AG04450 (cell line): ENCODE measurements around the gene ATL1. TPM values are rescaled to one million over a fixed set of nuclear protein-coding genes. Genes with fewer than 3 reads are reported as not detected.

ENCODE experiments used
- CTCF ChIA-PET: fragments of 300-600, 350-600 bp; formaldehyde crosslinking; extraction: SDS; loops from one replicate; lab custom pipeline; 2022; ENCODE audit warnings: antibody characterized with exemption, inconsistent platforms; lab: Charles Lee
- POLR2A ChIA-PET: fragments of 350-600 bp; formaldehyde crosslinking; extraction: SDS; loops from one replicate; lab custom pipeline; 2021; ENCODE audit warnings: antibody characterized with exemption, inconsistent platforms; lab: Yijun Ruan, JAX
- DNase-seq: peaks from one replicate; pipeline ENCODE4 v3.0.0-alpha.2; 2011; ENCODE audit warnings: low read depth, low spot score
- H3K27ac ChIP-seq: one replicate; pipeline ENCODE4 v1.5.1; 2012; ENCODE audit warnings: low read depth, low read length, control low read depth
- H3K27me3 ChIP-seq: one replicate; pipeline ENCODE4 v1.6.0; 2012; ENCODE audit warnings: low read length; ENCODE audit not compliant: control insufficient read depth, insufficient read depth
- H3K4me3 ChIP-seq: 2 replicates; pipeline ENCODE4 v1.5.1; 2011; ENCODE audit warnings: mild to moderate bottlenecking, low read depth, low read length, control low read depth
- H3K9me3 ChIP-seq: 2 replicates; pipeline ENCODE4 v1.5.1; 2012; ENCODE audit warnings: low read length; ENCODE audit not compliant: control insufficient read depth, insufficient read depth
- CTCF ChIP-seq: IDR thresholded peaks from 2 replicates; pipeline ENCODE4 v1.5.1; 2011; ENCODE audit warnings: low read depth, low read length, control low read depth, inconsistent platforms
- polyA plus RNA-seq: library from polyadenylated mRNA; depleted of rRNA; stranded (reverse); fragments of >200 nt; gene quantifications from 2 replicates; pipeline ENCODE4 v1.2.3, GENCODE V29; 2011

Gene ATL1
- polyA plus RNA-seq, 1 experiment = 11.5 TPM

GRCh38 chr14:50607181-50607580 lies 47.2 kb downstream of the ATL1 start:
- no peaks in the 10 kb centered on the region for H3K27me3 ChIP-seq
- no peak overlapping the region for H3K27ac ChIP-seq
- H3K9me3 ChIP-seq = no peaks in the 10 kb centered on the region
- ChIA-PET CTCF (interaction anchor here (1.0 to 1.9 kb wide), 5 partner anchors 11 to 171 kb away, joined by 3 to 8 read pairs (median 5); no protein-coding TSS in a partner anchor), POLR2A (no interaction called here)
- H3K4me3 ChIP-seq = no peak overlapping the region
- no peak for DNase-seq
- no peak for TF ChIP-seq CTCF

- no peaks in the 10 kb centered on the region for H3K27me3 ChIP-seq
- TF ChIP-seq CTCF = no peak
- ChIA-PET CTCF (interaction anchor here (1.0 to 1.9 kb wide), 4 partner anchors 12 to 170 kb away, joined by 3 to 8 read pairs (median 5); no protein-coding TSS in a partner anchor), POLR2A (no interaction called here)
- H3K27ac ChIP-seq = no peak overlapping the region
- DNase-seq = no peak
- H3K9me3 ChIP-seq = no peaks in the 10 kb centered on the region
- no peak overlapping the region for H3K4me3 ChIP-seq
These were observed 47.8 kb downstream of the ATL1 start for GRCh38 chr14:50607761-50608160.

- no peak for DNase-seq
- TF ChIP-seq CTCF = no peak
- Histone ChIP-seq H3K27ac (no peak overlapping the region), H3K27me3 (no peaks in the 10 kb centered on the region), H3K9me3 (no peaks in the 10 kb centered on the region), H3K4me3 (no peak overlapping the region)
- CTCF ChIA-PET = interaction anchor here (1.5 to 2.4 kb wide), 4 partner anchors 8 to 169 kb away, joined by 4 to 8 read pairs (median 6); no protein-coding TSS in a partner anchor
- POLR2A ChIA-PET = no interaction called here
These were observed 48.4 kb downstream of the ATL1 start for GRCh38 chr14:50608302-50608851.

- no peak for DNase-seq
- CTCF ChIA-PET = interaction anchor here (0.6 to 2.4 kb wide), 3 partner anchors 10 to 394 kb away, joined by 3 to 7 read pairs (median 4); no protein-coding TSS in a partner anchor
- H3K27me3 ChIP-seq = no peaks in the 10 kb centered on the region
- no peak for TF ChIP-seq CTCF
- no peak overlapping the region for H3K27ac ChIP-seq
- H3K9me3 ChIP-seq = no peaks in the 10 kb centered on the region
- POLR2A ChIA-PET = interaction anchor here (0.6 kb wide), 1 partner anchor 56 kb away, joined by 5 read pairs; no protein-coding TSS in a partner anchor
- H3K4me3 ChIP-seq = no peak overlapping the region
These were observed 50.5 kb downstream of the ATL1 start for GRCh38 chr14:50610465-50610864.

GRCh38 chr14:50612806-50613205 lies 52.9 kb downstream of the ATL1 start:
- H3K27me3 ChIP-seq = no peaks in the 10 kb centered on the region
- CTCF ChIA-PET = interaction anchor here (0.6 kb wide), 1 partner anchor 248 kb away, joined by 7 read pairs; no protein-coding TSS in a partner anchor
- POLR2A ChIA-PET = no interaction called here
- H3K27ac ChIP-seq = no peak overlapping the region
- no peak for DNase-seq
- no peaks in the 10 kb centered on the region for H3K9me3 ChIP-seq
- TF ChIP-seq CTCF = no peak
- H3K4me3 ChIP-seq = no peak overlapping the region
